PC-3 (cell line): ENCODE results near the gene NANOS3.

Experiments
- CTCF ChIP-seq: fragments of 300-600 bp; sonication (generic); conservative IDR thresholded peaks from 2 replicates; pipeline ENCODE4 v1.5.1; 2017; ENCODE audit warnings: antibody characterized with exemption, low read depth, mild to moderate bottlenecking, low read length
- EZH2phosphoT487 ChIP-seq: fragments of 300-600 bp; sonication (generic); IDR thresholded peaks from 2 replicates; pipeline ENCODE4 v1.6.1; 2018; ENCODE audit warnings: mild to moderate bottlenecking, antibody characterized with exemption, low read length, borderline replicate concordance

GRCh38 chr19:13850910-13851733 is 25.8 kb upstream of the NANOS3 start:
- TF ChIP-seq CTCF: no peak
- 0 out of 2 replicates have a peak, but pooled peaks have one; percentile 31 for TF ChIP-seq EZH2phosphoT487
